ENCODE results near the gene CACNG6.
"Not testable (repeated sequence)": the region's sequence is repeated elsewhere in the genome, so short reads cannot be mapped to it uniquely, and the experiment has no call there.

CACNG6 gene

DNA sequence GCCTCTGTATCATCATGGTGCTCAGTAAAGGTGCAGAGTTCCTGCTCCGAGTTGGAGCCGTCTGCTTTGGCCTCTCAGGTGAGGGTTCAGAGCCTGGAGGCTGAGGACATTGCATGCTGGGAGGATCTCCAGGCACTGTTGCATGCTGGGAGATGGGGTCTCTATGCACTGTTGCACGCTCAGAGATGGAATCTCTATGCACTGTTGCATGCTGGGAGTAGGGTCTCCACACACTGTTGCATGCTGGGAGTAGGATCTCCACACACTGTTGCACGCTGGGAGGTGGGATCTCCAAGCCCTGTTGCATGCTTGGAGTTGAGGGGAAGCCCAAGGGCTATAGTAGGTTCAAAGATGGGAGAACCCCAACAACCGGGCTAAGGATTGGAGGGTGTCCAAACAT lies 8.3 kb downstream of the CACNG6 start:
- no peak for DNase-seq (ENCODE audit: low read depth in 3 of 3, low spot score in 1 of 3)

DNA sequence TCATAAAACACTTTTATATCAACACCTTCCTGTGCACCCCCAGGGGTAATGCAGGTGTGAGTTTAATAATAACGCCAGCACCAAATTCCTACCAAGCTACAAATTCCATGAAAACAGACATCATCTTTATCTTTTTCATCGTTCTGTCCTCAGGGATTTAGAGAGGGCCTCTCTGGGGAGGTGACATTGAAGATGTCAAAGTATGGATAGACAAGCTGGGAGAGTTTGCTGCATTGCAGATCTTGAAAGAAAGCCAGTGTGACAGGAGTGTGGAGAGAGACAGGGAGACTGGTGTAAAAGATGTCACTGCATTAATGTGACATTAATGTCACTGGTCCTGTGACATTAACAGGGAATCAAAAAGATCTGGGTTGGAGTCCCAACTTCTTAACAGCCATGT lies 10.1 kb downstream of the CACNG6 start:
- DNase-seq (ENCODE audit: low read depth in 3 of 3, low spot score in 1 of 3) = no peak

DNA sequence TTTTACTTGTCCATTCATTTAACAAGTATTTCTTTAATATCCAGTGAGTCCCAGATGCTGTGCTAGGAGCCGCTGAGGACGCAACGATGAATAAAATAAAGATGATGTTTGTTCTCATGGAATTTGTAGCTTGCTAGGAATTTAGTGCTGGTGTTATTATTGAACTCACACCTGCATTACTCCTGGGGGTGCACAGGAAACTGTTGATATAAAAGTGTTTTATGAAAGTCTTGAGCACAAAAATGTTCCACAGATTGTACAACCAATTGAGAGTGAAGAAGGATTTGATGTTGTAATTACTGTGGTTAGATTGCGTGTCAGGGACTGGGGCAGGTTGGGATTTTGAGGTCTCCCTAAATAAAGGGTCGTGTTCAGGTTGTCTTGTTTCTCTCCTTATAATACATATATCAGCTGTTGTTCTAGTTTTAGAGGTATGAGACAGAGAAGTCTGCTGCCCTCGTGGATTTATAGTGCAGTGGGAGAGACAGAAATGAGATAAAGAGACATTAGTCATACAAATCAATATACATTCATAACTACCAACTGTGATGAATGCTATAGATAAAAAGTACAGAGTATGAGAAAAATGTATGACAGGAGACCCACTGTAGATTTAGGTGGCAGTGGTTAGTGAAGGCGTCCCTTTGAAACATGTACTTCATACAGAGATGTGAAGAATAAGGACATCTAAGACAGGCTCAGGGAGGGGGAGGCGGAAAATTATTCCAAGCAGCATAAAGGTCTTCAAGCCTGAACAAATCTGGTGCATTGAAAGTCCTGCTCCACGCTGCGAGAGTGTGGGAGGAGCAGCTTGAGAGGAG lies 11.3 kb downstream of the CACNG6 start:
- no peak for DNase-seq (ENCODE audit: low read depth in 3 of 3, low spot score in 1 of 3)

- no peak for DNase-seq (ENCODE audit: low read depth in 3 of 3, low spot score in 1 of 3)
Observed at GRCh38 chr19:54009440-54009839, 18.0 kb downstream of the CACNG6 start.

DNA sequence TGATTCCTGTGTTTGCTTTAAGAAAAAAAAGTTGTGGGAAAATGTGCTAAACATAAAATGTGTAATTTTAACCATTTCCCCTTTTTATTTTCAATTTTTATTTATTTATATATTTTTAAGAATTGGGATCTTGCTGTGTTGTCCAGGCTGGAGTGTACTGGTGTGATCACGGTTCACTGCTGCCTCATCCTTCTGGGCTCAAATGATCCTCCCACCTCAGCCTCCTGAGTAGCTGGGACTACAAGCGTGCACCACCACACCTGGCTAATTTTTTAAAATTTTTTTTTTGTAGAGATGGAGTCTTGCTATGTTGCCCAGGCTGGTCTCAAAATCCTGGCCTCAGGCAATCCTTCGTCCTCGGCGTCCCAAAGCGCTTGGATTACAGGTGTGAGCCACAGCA lies 19.0 kb downstream of the CACNG6 start:
- no peak for DNase-seq (ENCODE audit: low read depth in 3 of 3, low spot score in 1 of 3)

DNA sequence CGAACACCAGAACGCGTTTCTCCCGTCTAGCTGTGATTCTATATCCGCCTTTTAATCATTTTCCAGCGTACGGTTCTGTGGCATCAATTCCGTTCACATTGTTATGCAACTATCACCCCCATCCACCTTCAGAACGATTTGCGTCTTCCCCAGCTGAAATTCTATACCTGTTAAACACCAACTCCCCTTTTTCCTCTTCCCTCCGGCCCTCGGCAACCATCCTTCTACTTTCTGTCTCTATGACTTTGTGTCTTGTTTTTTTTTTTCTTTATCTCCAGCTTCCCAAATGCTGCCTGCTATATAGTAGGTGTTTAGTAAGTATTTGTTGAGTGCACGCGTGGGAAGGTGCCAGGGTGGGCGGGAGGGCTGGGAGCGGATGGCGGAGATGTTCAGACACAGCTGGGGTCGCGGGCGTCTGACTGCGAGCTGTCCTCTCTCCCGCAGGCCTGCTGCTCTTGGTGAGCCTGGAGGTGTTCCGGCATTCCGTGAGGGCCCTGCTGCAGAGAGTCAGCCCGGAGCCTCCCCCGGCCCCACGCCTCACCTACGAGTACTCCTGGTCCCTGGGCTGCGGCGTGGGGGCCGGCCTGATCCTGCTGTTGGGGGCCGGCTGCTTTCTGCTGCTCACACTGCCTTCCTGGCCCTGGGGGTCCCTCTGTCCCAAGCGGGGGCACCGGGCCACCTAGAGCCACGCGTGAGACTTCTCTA lies 20.2 kb downstream of the CACNG6 start:
- DNase-seq (ENCODE audit: low read depth in 3 of 3, low spot score in 1 of 3) = no peak

DNA sequence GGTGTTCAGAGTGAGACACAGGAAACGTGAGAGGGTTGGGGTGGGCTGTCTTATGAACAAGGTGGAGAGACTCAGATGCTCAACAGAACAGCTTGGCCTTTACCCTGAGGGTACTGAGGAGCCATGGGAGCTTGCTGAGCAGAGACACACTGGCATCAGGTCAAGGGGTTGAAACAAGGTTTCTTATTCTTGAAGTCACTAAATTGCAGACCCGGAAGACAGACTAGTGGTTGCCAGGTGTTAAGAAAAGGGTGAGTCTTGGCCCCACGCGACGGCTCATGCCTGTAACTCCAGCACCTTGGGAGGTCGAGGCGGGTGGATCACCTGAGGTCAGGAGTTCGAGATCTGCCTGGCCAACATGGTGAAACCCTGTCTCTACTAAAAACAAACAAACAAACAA lies 22.4 kb downstream of the CACNG6 start:
- no peak for DNase-seq (ENCODE audit: low read depth in 3 of 3, low spot score in 1 of 3)

- no peak for DNase-seq (ENCODE audit: low read depth in 3 of 3, low spot score in 1 of 3)
Observed at GRCh38 chr19:54014920-54015560, 23.6 kb downstream of the CACNG6 start.

DNA sequence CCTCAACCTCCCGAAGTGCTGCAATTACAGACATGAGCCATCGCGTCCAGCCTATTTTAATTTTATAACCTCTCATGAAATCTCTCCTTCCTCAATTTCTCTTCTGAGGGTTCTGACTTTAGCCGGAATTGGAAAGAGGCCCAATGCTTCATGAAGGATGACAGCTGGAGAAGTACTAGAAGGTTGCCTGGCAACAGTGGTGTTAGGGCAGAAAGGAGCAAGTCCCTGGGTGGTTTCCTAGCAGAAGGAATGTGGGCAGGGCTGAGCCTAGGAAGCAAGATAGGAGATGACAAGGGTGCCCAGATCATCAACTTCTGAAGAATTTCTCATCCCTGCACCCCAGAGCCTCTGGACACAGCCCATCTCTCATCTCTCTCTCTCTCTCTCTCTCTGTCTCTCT lies 25.8 kb downstream of the CACNG6 start:
- DNase-seq (ENCODE audit: low read depth in 3 of 3, low spot score in 1 of 3) = no peak

- DNase-seq (ENCODE audit: low read depth in 3 of 3, low spot score in 1 of 3) = no peak
Observed at GRCh38 chr19:54021363-54021762, 29.9 kb downstream of the CACNG6 start.

DNA sequence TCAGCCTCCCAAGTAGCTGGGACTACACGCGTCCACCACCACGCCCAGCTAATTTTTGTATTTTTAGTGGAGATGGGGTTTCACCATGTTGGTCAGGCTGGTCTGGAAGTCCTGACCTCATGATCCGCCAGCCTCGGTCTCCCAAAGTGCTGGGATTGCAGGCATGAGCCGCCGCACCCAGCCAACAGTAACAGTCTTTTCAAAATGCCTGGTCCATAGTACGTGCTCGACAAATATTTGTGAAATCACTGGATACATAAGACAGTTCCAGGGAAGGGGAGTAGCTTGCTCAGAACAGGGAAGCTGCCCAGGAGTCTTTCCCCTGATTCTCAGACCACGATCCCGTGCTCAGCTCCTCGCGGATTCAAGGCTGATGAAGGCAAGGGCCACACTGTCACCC lies 30.5 kb downstream of the CACNG6 start:
- no peak for DNase-seq (ENCODE audit: low read depth in 3 of 3, low spot score in 1 of 3)

GRCh38 chr19:54023191-54023590 lies 31.8 kb downstream of the CACNG6 start:
- DNase-seq (ENCODE audit: low read depth in 3 of 3, low spot score in 1 of 3) = no peak

DNA sequence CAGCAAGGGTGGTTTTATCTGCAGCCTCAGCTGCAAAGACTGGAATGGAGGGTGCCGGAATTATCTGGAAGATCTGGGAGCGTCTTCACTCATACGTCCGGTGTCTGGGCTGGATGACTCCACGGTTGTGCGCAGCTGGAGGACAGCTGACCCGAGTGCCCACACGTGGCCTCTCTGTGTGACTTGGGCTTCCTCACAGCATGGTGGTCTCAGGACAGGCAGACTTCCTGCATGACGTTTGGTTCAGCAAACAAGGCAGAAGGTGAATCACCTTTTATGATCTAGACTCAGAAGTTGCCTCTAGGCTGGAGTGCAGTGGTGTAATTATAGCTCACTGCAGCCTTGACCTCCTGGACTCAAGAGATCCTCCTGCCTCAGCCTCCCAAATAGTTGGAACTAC lies 33.2 kb downstream of the CACNG6 start:
- DNase-seq (ENCODE audit: low read depth in 3 of 3, low spot score in 1 of 3) = no peak

DNA sequence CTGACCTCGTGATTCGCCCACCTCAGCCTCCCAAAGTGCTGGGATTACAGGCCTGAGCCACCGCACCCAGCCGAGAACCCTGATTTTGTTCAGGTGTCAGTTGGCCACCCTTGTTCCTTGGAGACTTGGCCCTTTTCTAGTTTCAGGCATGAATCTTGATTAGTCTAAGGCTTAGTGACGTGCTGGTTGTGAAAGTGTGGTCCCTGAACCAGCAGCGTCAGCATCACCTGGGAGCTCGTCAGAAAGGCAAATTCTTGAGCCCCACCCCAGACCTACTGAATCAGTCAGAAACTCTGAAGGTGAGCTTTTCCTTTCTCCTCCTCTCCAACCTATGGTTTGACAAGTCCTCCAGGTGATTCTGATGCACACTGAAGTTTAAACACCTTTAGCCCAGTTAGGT lies 35.2 kb downstream of the CACNG6 start:
- no peak for DNase-seq (ENCODE audit: low read depth in 3 of 3, low spot score in 1 of 3)

DNA sequence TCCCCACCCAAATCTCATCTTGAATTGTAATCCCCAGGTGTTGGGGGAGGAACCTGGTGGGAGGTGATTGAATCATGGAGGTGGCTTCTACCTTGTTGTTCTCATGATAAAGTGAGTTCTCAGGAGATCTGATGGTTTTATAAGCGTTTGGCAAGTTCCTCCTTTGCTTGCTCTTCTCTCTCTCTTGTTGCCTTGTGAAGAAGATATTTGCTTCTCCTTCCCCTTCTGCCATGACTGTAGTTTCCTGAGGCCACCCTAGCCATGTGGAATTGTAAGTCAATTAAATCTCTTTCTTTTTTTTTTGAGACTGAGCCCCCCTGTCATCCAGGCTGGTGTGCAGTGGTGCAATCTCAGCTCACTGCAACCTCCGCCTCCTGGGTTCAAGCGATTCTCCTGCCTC lies 37.9 kb downstream of the CACNG6 start:
- DNase-seq (ENCODE audit: low read depth in 3 of 3, low spot score in 1 of 3) = no peak

DNA sequence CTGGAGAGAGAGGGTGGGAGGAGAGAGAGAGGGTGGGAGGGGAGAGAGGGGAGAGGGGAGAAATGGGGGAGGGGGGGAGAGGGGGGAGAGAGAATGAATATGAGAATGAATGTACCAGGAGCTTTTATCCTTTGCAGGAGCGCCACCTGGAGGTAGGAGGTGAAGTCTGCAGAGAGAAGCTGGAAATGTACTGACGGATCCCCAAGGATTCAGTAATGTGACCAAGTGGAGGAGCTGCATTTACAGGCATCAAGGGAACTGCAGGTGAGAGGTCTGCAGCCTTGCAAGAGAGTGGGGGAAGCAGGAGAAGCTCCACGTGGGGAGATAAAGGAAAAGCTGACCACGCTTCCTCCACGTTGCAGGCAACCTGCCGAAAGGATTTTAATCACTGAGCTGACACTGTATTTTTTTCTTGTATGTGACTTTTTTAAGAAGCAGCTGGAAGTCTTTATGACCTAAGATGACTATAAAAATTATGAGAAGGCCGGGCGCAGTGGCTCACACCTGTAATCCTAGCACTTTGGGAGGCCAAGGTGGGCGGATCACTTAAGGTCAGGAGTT lies 38.6 kb downstream of the CACNG6 start:
- DNase-seq (ENCODE audit: low read depth in 3 of 3, low spot score in 1 of 3) = peak; percentile 9 to 31 (median 11)

GRCh38 chr19:54030895-54031586 lies 39.6 kb downstream of the CACNG6 start:
- DNase-seq (ENCODE audit: low read depth in 3 of 3, low spot score in 1 of 3) = no peak

DNA sequence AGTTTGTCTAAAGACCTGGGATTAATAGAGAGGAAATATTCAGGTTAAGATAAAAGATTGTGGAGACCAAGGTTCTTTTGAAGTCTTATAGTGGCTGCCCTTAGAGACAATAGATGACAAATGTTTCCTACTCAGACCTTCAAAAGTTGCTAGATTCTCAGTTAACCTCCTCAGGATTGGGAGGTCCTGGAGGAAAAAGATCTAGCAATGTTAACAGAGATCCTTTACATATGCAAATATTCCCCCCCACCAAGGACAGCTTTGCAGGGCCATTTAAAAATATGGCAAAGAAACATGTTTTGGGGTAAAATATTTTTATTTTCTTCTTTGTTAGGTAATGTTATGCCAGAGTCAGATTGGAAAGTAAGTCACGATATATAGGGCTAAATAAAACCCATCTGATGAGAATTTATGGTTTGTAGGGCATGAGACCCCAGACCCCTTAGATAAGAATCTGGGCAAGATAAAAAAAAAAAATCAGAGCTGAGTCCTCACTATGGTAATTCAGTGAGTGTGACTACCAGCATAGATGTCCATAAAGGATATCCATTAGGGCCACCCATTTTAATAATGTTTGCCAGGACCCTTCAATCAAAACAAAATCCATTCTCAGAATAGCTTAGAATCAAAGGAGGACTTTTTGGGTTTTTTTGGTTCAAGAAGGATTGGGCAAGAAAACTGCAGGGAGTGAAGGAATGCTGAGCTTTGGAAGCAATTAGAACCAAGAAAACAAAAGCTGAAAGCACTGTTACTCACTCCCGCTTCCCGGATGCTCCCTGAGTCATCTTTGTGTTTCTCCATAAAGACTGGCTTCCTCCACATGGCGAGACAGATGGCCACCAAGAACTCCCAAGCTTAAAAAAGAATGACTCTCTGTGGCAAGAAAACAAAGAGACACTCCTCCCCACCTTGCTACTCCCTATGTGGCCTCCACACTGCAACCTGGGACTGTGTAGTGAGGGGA lies 44.1 kb downstream of the CACNG6 start:
- no peak for DNase-seq (ENCODE audit: low read depth in 3 of 3, low spot score in 1 of 3)

DNA sequence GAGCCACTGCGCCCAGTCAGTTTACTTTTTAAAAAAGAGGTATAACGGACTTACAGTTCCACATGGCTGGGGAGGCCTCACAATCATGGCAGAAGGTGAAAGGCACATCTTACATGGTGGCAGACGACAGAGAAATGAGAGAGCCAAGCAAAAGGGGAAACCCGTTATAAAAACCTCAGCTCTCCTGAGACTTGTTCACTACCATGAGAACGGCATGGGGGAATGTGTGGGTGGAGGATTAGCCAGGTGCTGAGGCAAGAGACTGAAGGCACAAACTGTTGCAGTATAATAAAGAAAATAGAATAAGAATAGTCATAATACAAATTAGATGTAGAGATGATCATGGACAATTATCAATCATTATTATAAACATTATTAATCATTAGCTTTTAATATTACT lies 45.1 kb downstream of the CACNG6 start:
- DNase-seq (ENCODE audit: low read depth in 3 of 3, low spot score in 1 of 3) = not testable (repeated sequence)

DNA sequence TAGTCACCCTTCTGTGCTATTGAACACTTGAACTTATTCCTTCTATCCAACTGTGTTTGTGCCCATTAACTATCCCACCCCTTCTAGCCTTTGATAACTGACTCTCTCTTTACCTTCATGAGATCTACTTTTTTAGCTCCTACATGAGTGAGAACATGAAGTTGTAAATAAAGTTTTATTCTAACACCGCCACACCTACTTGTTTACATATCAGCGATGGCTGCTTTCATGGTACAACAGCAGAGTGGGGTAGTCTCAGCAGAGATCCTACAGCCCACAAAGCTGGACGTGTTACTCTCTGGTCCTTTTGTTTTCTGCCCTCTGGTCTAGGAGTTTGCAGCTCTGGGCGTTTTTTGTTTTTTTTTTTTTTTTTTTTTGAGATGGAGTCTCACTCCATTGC lies 48.6 kb downstream of the CACNG6 start:
- DNase-seq (ENCODE audit: low read depth in 3 of 3, low spot score in 1 of 3) = no peak
